Peyer's patch (tissue), 4 donors: ENCODE data around the gene HNF4A. TPM values are rescaled to one million over a fixed set of nuclear protein-coding genes. Genes with fewer than 3 reads are reported as not detected.

Experiments used
- DNase-seq, 3 donors: peaks; one replicate each; pipeline ENCODE4 v3.0.0-alpha.2; 2017 to 2019
- H3K27ac ChIP-seq, 4 donors: fragments of 200-600 bp; sonication (generic); one replicate each; pipeline ENCODE4 v1.5.1; 2016 to 2019
- H3K27me3 ChIP-seq, 2 donors: fragments of 200-600 bp; sonication (generic); one replicate each; pipeline ENCODE4 v1.5.1; 2019
- H3K36me3 ChIP-seq, 3 donors: fragments of 200-600 bp; sonication (generic); one replicate each; pipeline ENCODE4 v1.5.1; 2016 to 2019
- H3K4me1 ChIP-seq, 4 donors: fragments of 200-600 bp; sonication (generic); one replicate each; pipeline ENCODE4 v1.5.1; 2016 to 2019
- H3K4me3 ChIP-seq, 4 donors: fragments of 200-600 bp; sonication (generic); 1 replicate in 3 of 4; 2 replicates in 1 of 4; pipeline ENCODE4 v1.5.1; 2016 to 2019; ENCODE audit warnings: mild to moderate bottlenecking in 1 of 4
- H3K9me3 ChIP-seq, 4 donors: fragments of 200-600 bp; sonication (generic); one replicate each; pipeline ENCODE4 v1.5.1; 2016 to 2019; ENCODE audit warnings: mild to moderate bottlenecking in 1 of 4
- CTCF ChIP-seq, 6 experiments: fragments of 450-650 bp in 4 of 6; fragments of 200-600 bp in 2 of 6; sonication (generic) in 1 of 6; IDR thresholded peaks; one replicate each; pipeline ENCODE4 v1.5.1; 2017 to 2019; ENCODE audit warnings: antibody characterized with exemption in 6 of 6, mild to moderate bottlenecking in 3 of 6, moderate library complexity in 1 of 6
- POLR2A ChIP-seq, 2 donors: fragments of 450-650 bp; IDR thresholded peaks; one replicate each; pipeline ENCODE4 v1.5.1; 2017; ENCODE audit warnings: antibody characterized with exemption in 2 of 2, mild to moderate bottlenecking in 2 of 2, moderate library complexity in 2 of 2
- total RNA-seq, 4 donors: library from RNA; depleted of rRNA; stranded (reverse); fragments of >200 nt; gene quantifications; one replicate each; pipeline ENCODE4 v1.1.0, GENCODE V29; 2016

Gene HNF4A
- total RNA-seq, 4 donors from 2014 or later = 76.7 to 346 (median 308) TPM

- H3K36me3 ChIP-seq = no peaks in the 10 kb centered on the region
- no peak overlapping the region for H3K27ac ChIP-seq
- no peak overlapping the region for H3K4me3 ChIP-seq
- peak in 1 of 3 donors; percentile 58 for DNase-seq
- H3K27me3 ChIP-seq = no peaks in the 10 kb centered on the region
- H3K9me3 ChIP-seq = no peaks in the 10 kb centered on the region
- H3K4me1 ChIP-seq = peaks cover 0 to 17% (median 0%) of the 10 kb centered on the region in 4 donors
- TF ChIP-seq POLR2A (IDR thresholded peaks at IDR 0.05) = no peak
- TF ChIP-seq CTCF (IDR thresholded peaks at IDR 0.05) = no peak
Observed at GRCh38 chr20:44358776-44359175, 3.3 kb downstream of the HNF4A start.

GRCh38 chr20:44360221-44360620 lies 4.7 kb downstream of the HNF4A start:
- Histone ChIP-seq H3K4me1 (peaks cover 0 to 17% (median 0%) of the 10 kb centered on the region in 4 donors), H3K36me3 (no peaks in the 10 kb centered on the region), H3K27me3 (no peaks in the 10 kb centered on the region), H3K4me3 (no peak overlapping the region), H3K9me3 (no peaks in the 10 kb centered on the region), H3K27ac (no peak overlapping the region)
- TF ChIP-seq POLR2A (IDR thresholded peaks at IDR 0.05) (no peak), CTCF (IDR thresholded peaks at IDR 0.05) (no peak)
- no peak for DNase-seq

- Histone ChIP-seq H3K27ac (no peak overlapping the region), H3K36me3 (no peaks in the 10 kb centered on the region), H3K27me3 (no peaks in the 10 kb centered on the region), H3K4me3 (no peak overlapping the region), H3K9me3 (no peaks in the 10 kb centered on the region), H3K4me1 (peaks cover 0 to 17% (median 0%) of the 10 kb centered on the region in 4 donors)
- no peak for DNase-seq
- TF ChIP-seq CTCF (IDR thresholded peaks at IDR 0.05) (no peak), POLR2A (IDR thresholded peaks at IDR 0.05) (no peak)
Observed at GRCh38 chr20:44361021-44361420, 5.5 kb downstream of the HNF4A start.

GRCh38 chr20:44362466-44362940 lies 7.0 kb downstream of the HNF4A start:
- TF ChIP-seq CTCF (IDR thresholded peaks at IDR 0.05) = no peak
- TF ChIP-seq POLR2A (IDR thresholded peaks at IDR 0.05) = no peak

GRCh38 chr20:44364068-44364467 lies 8.6 kb downstream of the HNF4A start:
- Histone ChIP-seq H3K9me3 (no peaks in the 10 kb centered on the region), H3K4me1 (no peaks in the 10 kb centered on the region), H3K27ac (no peak overlapping the region), H3K4me3 (no peak overlapping the region), H3K36me3 (no peaks in the 10 kb centered on the region), H3K27me3 (no peaks in the 10 kb centered on the region)
- DNase-seq = no peak
- no peak for TF ChIP-seq CTCF (IDR thresholded peaks at IDR 0.05)
- TF ChIP-seq POLR2A (IDR thresholded peaks at IDR 0.05) = no peak

More at GRCh38 chr20:44362466-44362940, 7.0 kb downstream of the HNF4A start:
- DNase-seq = no peak
- Histone ChIP-seq H3K36me3 (no peaks in the 10 kb centered on the region), H3K27me3 (no peaks in the 10 kb centered on the region), H3K4me3 (no peak overlapping the region), H3K9me3 (no peaks in the 10 kb centered on the region), H3K27ac (no peak overlapping the region), H3K4me1 (peaks cover 0 to 11% (median 0%) of the 10 kb centered on the region in 4 donors)

- Histone ChIP-seq H3K27ac (no peak overlapping the region), H3K9me3 (no peaks in the 10 kb centered on the region), H3K4me3 (no peak overlapping the region), H3K27me3 (no peaks in the 10 kb centered on the region), H3K4me1 (peaks cover 0 to 6% (median 0%) of the 10 kb centered on the region in 4 donors), H3K36me3 (no peaks in the 10 kb centered on the region)
- no peak for TF ChIP-seq POLR2A (IDR thresholded peaks at IDR 0.05)
- no peak for TF ChIP-seq CTCF (IDR thresholded peaks at IDR 0.05)
- no peak for DNase-seq
Observed at GRCh38 chr20:44364780-44365179, 9.3 kb downstream of the HNF4A start.
